HCT116 (cell line): ENCODE measurements around the gene TMEM44.

Experiments
- ATF3 ChIP-seq: IDR thresholded peaks from 2 replicates; pipeline ENCODE4 v1.6.1; 2012
- CBX3 ChIP-seq: IDR thresholded peaks from 2 replicates; pipeline ENCODE4 v1.6.1; 2012; ENCODE audit warnings: low read depth
- CEBPB ChIP-seq: IDR thresholded peaks from 2 replicates; pipeline ENCODE4 v1.6.1; 2012; ENCODE audit warnings: low read depth
- CTCF ChIP-seq, 3 experiments: fragments of 200-600 bp in 1 of 3; sonication (generic) in 1 of 3; IDR thresholded peaks in 2 of 3; conservative IDR thresholded peaks in 1 of 3; 2 replicates each; pipeline ENCODE4 v1.5.1; 2012 to 2017; ENCODE audit warnings: low read depth in 2 of 3, low read length in 2 of 3, antibody characterized with exemption in 1 of 3, borderline replicate concordance in 1 of 3, control low read depth in 1 of 3, mild to moderate bottlenecking in 1 of 3, mixed read lengths in 1 of 3, mixed run types in 1 of 3, moderate library complexity in 1 of 3; ENCODE audit not compliant: insufficient read depth in 1 of 3
- EGR1 ChIP-seq: IDR thresholded peaks from 2 replicates; pipeline ENCODE4 v1.6.1; 2012; ENCODE audit warnings: low read depth
- EZH2 ChIP-seq: fragments of 200-600 bp; sonication (generic); IDR thresholded peaks from 2 replicates; pipeline ENCODE4 v1.6.1; 2017; ENCODE audit warnings: antibody characterized with exemption, mixed run types
- MAX ChIP-seq: IDR thresholded peaks from 2 replicates; pipeline ENCODE4 v1.6.1; 2012
- POLR2A ChIP-seq: IDR thresholded peaks from 2 replicates; pipeline ENCODE4 v1.7.0; 2011; ENCODE audit warnings: borderline replicate concordance; ENCODE audit not compliant: insufficient read depth, insufficient read length; ENCODE audit errors: extremely low read depth
- POLR2AphosphoS5 ChIP-seq: IDR thresholded peaks from 2 replicates; pipeline ENCODE4 v1.6.1; 2011; ENCODE audit warnings: mild to moderate bottlenecking, low read depth, low read length, moderate library complexity
- SIN3A ChIP-seq: IDR thresholded peaks from 2 replicates; pipeline ENCODE4 v1.6.1; 2012; ENCODE audit warnings: low read depth
- SP1 ChIP-seq: IDR thresholded peaks from 2 replicates; pipeline ENCODE4 v1.6.1; 2012; ENCODE audit warnings: low read depth
- YY1 ChIP-seq: IDR thresholded peaks from 2 replicates; pipeline ENCODE4 v1.6.1; 2011; ENCODE audit warnings: low read length, low read depth, moderate library complexity, mild to moderate bottlenecking; ENCODE audit not compliant: insufficient replicate concordance; ENCODE audit errors: extremely low read depth
- ZNF274 ChIP-seq: fragments of 200-500 bp; sonication (Bioruptor generic); IDR thresholded peaks from 2 replicates; pipeline ENCODE4 v1.6.1; 2014; ENCODE audit warnings: mild to moderate bottlenecking, low read depth, low read length, inconsistent platforms

GRCh38 chr3:194617143-194617671 lies 16.0 kb downstream of the TMEM44 start:
- TF ChIP-seq CTCF (IDR thresholded peaks at IDR 0.05 in 2 of 3, conservative IDR thresholded peaks at IDR 0.05 in 1 of 3; ENCODE audit: borderline replicate concordance in 1 of 3, insufficient read depth in 1 of 3, low read depth in 2 of 3, low read length in 2 of 3) (no peak), MAX (no peak), ZNF274 (no peak), SIN3A (no peak), POLR2A (no peak), ATF3 (no peak), CBX3 (no peak), SP1 (no peak), EZH2 (no peak), EGR1 (no peak), YY1 (no peak), CEBPB (no peak), POLR2AphosphoS5 (no peak)
